Left lobe of liver (tissue), 2 donors: ENCODE data around the gene RBM26. TPM values are rescaled to one million over a fixed set of nuclear protein-coding genes. Genes with fewer than 3 reads are reported as not detected.

Experiments
- ATAC-seq: fragments of 200-7000 bp; cut with Tn5 transposase; one replicate; pipeline ENCODE4 v1.9.1; 2020; ENCODE audit warnings: mild to moderate bottlenecking, moderate library complexity
- DNase-seq: peaks from one replicate; pipeline ENCODE4 v3.0.0-alpha.2; 2020; ENCODE audit warnings: low spot score
- total RNA-seq: library from RNA; stranded (reverse); gene quantifications from one replicate; pipeline ENCODE4 v1.2.1, GENCODE V29; 2021
- donor health status: DM: no; HTN: no; CAD: no; lungs with moderate emphysema.
- donor health status: DM: no; HTN: yes; CAD: no.

The RBM26 gene
- total RNA-seq, 1 donor from 2014 or later = 10.7 TPM

DNA sequence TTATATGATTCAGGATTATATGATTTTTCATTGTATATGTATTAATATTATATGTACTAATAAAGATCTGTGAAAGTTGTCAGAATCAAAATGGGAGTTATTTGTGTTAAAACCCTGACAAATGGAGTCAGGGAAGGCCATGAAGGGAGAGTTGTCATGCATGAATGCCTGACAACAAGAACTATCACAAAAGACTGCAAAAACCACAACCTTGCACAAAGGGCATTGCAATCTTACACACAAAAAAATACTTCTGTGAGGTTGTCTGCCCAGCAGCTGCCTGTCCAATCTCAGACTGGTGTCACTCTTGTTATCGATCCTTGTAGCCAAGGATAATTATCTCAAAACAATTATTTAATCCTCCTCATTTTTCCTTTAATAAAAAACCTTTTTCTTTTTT is 21.2 kb upstream of the RBM26 start:
- ATAC-seq = no peak
- no peak for DNase-seq

DNA sequence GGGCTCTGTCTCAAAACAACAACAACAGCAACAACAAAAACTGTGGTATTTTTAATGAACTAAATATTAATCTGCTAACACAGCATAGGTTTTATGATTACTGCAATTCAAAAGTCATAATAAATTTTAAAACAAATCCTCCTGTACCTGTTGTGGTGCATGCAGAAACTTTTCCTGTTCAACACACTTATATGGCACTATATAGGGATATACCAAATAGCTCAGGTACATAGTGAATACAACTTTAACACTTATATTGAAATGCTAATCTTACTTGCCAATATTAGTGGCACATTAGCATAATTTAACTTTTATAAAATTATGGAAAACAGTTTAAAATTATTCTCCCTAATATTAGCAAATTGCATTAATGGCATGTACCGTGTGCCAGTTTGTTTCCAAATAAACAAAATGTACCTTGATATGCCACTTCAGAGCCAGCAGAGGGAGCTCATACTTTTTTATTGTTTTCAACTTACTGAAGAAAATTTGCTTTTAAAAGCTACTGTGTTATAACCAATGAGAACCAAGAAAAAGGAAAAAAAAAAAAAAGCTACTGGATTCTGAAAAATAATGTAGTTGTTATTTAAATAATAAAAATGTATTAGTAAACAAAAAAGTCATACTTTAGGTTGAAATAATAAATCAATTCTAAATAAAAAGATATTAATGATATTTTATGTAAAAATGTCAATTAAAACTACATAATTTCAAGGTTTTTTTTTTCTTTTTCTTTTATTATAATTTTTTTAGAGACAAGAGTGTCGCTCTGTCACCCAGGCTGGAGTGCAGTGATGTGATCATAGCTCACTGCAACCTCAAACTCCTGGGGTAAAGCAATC is 18.0 kb upstream of the RBM26 start:
- ATAC-seq (peak; percentile 87), DNase-seq (no peak)

DNA sequence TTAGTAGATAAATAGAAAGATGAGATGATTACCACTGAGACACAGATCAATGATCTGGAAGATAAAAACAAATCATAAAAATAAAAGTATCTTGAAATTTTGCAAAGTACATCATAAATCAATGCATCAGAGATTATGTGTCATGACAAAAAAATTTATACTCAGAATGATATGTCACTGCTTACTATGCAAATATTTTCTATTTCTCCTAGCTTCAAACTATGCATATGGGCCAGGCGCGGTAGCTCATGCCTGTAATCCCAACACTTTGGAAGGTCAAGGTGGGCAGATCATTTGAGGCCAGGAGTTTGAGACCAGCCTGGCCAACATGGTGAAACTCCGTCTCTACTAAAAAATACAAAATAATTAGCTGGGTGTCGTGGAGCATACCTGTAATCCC is 17.3 kb upstream of the RBM26 start:
- ATAC-seq (no peak), DNase-seq (no peak)

DNA sequence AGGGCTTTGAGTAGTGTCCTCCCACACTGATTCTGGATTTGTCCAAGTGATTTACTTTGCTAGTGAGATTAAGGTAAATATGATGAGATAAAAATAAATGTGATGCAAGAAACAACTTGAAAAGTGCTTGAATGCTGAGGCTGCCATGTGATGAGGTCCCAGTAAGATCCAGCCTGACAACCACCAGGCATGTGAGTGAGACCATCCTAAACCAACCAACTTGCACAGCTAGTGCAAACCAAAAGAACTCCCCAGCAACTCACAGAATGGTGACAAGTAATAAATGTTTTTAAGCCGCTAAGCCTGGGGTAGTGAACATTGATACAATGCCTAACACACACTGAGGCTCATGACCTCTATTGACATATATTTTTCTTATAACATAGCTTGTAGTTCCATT is 13.3 kb upstream of the RBM26 start:
- no peak for ATAC-seq

DNA sequence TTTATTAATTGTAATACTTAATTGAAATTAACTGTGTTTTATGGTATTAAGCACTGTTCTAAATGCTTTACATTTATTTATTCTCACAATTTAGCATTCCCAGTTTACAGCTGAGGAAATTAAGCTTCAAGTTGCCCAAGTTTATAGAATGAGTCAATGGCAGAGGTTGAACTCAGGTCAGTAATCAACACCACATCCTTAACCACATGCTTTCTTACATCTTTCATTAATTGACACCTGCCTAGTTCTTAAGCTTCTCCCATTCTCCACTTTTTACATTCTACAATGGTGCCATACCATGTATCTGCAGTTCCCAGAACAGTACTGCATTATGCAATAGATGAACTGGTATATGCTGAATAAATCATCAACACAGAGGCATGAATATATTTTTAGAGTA is 11.7 kb upstream of the RBM26 start:
- DNase-seq (no peak), ATAC-seq (no peak)

More for the DNA sequence above, 13.3 kb upstream of the RBM26 start:
- no peak for DNase-seq

DNA sequence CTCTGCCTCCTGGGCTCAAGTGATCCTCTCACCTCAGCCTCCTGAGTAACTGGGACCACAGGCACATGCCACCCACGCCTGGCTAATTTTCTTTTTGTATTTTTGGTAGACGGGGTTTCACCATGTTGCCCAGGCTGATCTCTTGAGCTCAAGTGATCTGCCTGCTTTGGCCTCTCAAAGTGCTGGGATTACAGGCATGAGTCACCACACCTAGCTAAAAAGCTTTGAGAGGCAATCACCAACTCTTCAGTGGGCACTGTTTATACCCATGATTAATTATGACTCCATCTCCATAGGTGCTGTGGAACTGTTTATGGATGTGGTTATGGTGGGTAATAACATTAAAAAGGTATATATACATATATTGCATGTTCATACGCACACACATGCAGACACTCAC is 7.5 kb upstream of the RBM26 start:
- ATAC-seq = no peak
- DNase-seq = no peak

DNA sequence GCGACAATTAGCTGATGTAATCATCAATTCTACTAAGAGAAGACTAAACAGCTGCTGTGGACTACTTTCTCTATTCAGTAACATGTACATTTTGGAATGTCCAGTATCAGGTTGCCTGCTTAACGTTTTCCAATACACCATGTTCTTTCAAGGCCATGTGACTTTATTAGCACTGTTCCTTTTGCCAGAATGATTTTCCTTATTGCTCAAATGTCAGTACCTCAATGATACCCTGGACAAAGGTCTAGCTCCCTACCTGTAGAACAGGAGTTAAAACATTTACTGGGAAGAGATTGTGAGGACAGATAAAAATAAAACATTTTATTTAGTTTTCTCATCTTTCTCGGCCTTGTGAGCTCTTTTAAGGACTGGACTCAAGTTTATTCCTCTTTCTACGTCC is 3.8 kb upstream of the RBM26 start:
- ATAC-seq = no peak
- DNase-seq = no peak

DNA sequence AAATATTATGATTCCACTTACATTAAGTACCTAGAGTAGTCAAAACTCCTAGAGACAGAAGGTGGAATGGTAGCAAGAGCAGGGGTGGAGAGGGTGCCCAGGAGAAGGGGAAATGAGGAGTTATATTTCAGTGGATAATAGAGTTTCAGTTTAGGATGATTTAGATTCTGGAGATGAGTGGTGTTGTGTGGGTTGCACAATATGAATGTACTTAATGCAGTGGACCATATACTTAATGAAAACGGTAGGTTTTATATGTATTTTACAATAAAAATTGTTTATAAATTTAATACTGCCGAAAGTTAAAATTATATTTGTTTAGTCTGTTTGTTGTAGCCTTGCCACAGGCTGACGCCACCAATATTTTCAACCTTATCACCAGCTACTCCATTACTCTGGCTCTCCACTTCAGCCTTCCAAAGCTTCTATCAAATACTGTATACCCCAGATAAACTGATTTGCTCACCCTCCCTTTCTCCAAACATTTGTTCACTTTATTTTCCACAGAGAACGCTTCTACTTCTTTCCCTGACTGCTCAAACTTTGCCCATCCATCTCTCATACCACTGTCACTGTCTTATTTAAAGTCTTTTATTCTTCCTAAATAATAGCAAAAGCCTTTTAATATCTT is 1.4 kb upstream of the RBM26 start:
- ATAC-seq (no peak), DNase-seq (no peak)

DNA sequence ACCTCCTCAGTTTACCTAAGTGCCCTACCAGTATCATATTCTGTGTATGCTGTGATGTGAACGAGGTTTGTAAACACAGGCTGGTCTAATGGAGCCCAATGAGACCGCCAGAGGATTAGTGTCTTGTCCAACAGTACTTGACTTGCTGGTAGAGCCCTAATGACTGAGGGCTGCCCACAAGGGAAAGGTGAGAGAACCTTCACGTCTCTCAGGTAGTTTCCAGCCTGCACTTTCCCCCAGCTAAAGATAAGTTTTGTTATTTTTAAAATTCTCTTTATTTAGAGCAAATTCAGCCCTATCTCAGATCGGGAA is 498 bp upstream of the RBM26 start:
- peak; percentile 42 for ATAC-seq
- DNase-seq = no peak

DNA sequence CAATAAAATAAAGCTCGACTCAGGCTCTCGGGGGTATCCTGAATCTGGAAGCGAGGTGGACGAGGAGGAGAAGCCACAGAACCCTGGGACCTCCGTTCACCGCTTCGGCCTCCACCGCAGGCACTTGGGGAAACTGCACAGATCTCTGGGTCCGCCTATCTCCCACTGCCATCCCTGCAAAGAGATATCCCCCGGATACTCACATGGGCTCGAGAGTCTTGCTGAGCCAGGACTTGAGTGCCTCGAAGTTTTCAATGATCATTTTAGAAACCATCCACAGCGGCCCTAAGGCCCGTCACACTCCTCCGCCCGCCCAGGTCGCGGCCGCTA is 589 bp downstream of the RBM26 start:
- ATAC-seq (peak; percentile 15), DNase-seq (no peak)

DNA sequence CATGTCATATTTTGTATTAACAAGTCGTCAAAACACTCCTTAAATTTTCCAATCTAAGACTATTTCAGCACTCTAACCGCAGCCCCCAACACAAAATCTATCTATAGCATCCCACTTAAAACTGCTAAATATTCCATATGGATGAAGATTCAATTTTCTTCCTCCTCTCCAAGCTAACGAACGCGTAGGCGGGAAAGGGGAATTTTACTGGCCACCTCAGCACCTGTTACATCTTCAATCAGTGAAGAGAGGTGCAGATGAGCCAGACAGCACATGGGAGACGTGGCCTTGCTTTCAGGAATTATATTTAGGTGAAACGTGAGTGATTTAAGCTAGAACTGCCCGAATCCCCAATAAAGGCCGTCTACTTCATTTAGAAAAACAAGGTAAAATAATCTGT is 1.1 kb downstream of the RBM26 start:
- ATAC-seq (no peak), DNase-seq (no peak)

DNA sequence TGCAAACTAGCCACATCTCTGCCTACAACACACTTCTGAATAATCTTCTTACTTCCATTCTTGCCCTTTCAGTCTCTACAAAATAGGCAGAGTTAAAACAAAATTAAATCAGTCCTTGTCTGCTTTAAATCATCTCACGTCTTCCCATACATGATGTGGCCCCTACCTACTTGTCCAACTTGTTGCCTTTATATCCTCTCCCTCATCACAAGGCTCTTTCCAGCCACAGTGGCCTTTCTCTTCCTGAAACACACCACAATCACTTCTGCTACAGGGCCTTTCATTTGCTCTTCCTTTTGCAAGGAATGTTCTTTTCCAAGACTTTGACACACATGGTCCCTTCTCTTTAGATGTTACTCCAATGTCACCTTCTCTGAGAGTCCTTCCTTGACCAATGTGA is 1.7 kb downstream of the RBM26 start:
- ATAC-seq (no peak), DNase-seq (no peak)

DNA sequence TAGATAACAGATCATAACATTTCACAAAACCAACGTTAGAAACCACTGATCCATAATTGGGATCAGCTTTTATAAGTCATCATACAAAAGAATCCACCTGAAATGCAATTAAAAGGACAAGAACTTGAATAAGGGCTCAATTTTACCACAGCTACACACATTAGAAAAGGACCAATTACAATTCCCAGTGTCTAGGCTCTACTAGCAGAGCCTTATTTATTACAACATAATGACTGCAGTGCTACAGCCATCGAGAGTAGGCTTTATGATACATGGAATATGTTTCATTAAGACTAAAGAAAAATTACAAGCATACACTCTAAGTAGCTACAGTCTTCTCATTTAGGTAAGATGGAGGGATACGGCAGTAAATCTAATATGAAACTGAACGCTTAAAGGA is 2.9 kb downstream of the RBM26 start:
- ATAC-seq (no peak), DNase-seq (no peak)

DNA sequence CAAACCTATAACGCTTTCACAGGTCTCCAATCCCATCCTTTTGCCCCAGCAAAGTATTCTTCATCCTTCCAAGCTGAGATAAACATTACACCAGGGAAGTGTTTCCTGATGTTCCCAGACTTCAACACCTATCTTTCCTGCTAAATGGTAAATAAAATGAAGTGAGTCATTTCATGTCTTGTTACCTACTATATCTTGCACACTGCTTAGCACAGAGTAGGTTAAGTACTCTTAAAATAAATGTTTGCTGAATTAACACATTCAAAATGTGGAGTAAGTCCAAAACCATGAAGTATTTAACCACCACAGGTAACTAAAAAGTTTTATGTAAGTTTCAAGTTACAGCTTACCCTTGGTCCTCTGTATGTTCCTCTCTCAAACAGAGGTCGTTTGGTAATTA is 3.4 kb downstream of the RBM26 start:
- DNase-seq = no peak
- ATAC-seq = no peak

DNA sequence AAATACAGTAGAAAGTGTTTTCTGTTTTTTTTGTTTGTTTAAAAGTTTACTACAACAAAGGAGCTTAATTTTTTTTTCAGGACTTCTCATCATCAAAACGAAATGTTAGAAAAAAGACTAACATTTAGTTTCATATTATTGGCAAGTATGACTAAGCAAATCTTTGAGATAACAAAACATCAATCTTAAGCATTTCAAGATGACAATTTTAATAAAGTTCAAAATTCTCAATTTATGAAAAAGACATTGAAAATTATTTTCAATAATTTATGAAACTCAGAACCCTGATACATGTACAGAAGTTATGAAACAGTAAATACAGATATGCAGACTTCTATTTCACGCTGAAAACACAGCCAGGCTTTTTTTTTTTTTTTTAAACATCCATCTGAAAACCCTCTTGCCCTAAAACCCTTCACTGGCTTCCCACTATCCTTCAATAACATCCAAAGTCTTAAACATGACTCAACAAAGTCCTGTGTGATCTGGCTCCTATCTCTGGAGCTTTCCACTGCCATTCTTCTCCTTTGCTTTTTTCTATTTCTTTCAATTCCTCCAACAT is 3.9 kb downstream of the RBM26 start:
- ATAC-seq = no peak
- DNase-seq = no peak

DNA sequence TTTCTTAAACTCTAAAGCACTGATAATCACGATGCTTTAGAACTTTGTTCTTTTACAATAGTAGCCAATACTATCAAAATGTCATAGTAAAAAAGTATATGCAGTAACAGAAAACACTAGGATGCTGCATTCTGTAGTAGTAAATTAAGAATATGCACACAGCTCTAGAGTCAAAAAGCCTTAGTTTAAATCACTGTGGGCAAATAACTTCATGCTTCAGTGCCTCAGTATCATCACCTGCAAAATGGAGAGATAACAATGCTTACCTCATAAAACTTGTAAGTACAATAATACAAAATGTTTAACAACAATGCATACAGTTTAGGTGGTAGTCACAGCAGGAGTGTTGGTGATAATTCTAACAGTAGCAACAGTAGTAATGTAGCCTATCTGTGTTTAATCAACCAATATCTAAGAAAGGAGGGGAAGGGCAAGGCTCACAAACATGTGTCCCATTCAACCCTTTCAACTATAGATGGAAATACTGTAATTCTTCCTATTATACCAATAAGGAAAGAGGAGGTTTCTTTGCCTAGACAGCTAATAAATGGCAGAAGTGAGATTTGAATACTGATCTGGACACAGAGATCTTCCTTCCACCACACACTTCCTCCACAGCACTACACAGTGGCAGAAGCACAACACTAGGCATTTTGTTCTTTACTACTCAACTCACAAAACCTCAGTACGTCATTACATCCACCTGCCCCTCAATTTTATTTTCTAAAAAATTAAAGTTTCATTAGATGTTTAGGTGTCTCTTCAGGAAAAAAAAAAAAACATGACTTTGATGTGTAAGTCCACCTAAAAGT is 4.6 kb downstream of the RBM26 start:
- DNase-seq (no peak), ATAC-seq (no peak)

DNA sequence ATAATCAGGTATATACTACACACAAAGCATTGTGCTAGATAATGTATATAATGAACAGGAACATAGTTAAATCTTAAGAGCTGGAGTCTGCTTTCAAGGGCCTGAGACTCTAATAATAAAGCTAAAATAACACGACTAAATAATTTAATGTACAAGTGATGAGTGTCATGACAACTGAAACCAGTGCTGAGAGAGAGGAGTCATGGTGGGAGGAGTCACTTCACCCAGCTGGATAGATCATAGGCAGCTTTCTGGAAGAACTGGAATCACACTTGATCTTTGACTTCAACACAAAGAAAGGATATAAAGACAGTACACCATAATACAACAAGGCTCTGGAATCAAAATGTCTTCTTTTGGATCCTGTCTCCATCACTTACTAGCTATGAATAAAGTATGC is 7.1 kb downstream of the RBM26 start:
- DNase-seq (no peak), ATAC-seq (no peak)

DNA sequence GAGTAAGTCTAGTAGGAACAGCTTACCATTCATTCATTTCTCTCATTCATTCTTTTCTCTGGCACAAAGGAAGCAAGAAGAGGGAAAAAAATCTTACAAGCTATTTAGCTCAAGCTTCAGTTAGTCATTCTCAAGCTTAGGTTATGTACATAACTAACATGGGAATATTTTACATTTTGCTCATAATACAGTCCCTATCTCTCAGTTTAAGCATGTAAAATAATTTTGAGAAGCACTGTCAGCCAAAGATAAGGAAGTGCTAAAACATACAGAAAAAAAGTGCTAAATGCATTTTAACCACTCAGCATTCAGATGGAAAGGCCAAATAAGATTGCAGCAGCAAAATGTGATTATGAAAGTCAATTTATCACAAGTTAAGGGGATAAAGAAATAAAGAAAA is 7.9 kb downstream of the RBM26 start:
- no peak for DNase-seq
- ATAC-seq = no peak

DNA sequence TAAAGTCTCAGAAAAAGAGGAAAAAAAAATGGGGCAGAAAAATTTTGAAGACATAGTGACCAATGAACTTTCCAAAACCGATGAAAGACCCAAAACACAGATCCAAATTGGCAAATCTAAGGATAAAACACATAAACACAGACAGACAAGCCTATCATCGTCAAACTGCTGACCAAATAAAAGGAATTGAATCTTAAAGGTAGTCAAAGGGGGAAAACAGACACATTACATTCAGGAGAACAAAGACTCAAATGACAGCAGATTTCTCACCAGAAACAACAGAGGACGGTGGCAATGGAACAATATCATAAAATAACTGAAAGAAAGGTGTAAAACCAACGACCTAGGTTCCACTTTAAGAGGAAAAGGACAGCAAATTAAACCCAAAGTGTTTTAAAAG is 10.2 kb downstream of the RBM26 start:
- DNase-seq = no peak
- no peak for ATAC-seq

DNA sequence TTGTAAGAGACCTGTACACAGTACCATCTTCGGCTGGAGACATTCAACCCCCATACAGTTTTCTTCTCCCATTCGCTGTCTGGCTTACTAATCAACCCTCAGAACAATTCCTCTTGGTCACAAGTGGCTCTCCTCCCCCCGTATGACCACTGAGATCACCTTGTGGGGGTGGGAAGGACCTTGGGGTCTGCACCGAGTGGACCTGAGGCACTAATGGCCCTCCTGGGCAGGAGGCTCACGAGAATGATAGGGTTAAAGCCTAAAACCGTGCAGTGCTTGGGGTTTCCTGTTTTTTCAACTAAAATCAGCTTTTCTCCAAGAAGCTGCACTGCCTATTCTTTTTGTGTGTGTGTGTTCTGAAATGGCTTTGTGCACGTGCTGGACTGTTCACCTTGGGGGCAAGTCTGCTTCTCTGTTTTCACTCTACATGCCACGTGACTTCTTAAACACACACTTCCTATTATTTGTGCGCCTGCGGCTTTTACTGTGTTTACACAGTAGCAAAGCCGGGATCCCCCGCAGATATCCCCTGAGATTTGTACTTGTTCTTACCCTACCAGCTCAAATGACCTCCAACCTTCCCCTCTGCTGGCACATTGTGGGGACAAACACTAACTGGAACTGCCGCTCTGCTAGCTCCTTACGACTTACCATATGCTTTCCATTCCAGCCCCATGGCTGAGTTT is 12.3 kb downstream of the RBM26 start:
- no peak for DNase-seq
- peak; percentile 54 for ATAC-seq

DNA sequence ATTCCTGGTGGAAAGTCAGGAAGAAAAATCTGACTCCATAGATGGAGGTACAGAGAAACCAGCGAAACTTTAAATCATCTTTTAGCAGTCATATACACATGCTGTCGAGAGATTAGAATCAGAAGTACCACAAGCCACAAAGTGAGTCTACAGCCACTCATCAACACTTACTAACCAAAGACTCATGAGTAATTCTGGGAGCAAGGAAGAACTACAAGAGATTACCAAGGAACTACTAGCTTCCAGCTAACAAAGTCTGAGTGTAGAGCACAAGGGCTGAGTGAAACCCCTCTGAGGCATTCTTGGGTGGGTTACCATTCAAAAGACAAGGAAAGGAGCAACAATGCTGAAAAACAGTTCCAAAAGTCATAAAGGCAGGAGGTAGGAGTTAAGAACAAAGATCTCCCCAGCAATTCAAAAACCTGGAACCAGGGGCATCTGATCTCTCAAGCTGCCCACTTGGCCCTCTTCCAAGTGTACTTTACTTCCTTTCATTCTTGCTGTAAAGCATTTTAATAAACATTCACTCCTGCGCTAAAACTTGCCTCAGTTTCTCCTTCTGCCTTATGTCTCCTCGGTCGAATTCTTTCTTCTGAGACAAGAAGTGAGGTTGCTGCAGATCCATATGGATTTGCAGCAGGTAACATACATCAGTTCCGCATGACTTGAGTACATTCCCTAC is 13.0 kb downstream of the RBM26 start:
- DNase-seq (no peak), ATAC-seq (peak; percentile 25)
